Fibroblast of villous mesenchyme (primary cell): ENCODE measurements around the gene ABLIM1. TPM values are rescaled to one million over a fixed set of nuclear protein-coding genes. Genes with fewer than 3 reads are reported as not detected.

Experiments
- DNase-seq: peaks from one replicate; pipeline ENCODE4 v3.0.0-alpha.2; 2010; ENCODE audit warnings: low read depth
- H3K4me3 ChIP-seq: 2 replicates; pipeline ENCODE4 v1.5.1; 2011; ENCODE audit warnings: low read depth, mild to moderate bottlenecking, low read length
- CTCF ChIP-seq: IDR thresholded peaks from 2 replicates; pipeline ENCODE4 v1.5.1; 2012; ENCODE audit warnings: low read depth, mild to moderate bottlenecking, low read length; ENCODE audit not compliant: insufficient read depth
- total RNA-seq: library from RNA; depleted of rRNA; stranded (reverse); fragments of >200 nt; gene quantifications from 2 replicates; pipeline ENCODE4 v1.2.3, GENCODE V29; 2012

ABLIM1 gene
- total RNA-seq, 1 donor: 18.6 TPM

DNA sequence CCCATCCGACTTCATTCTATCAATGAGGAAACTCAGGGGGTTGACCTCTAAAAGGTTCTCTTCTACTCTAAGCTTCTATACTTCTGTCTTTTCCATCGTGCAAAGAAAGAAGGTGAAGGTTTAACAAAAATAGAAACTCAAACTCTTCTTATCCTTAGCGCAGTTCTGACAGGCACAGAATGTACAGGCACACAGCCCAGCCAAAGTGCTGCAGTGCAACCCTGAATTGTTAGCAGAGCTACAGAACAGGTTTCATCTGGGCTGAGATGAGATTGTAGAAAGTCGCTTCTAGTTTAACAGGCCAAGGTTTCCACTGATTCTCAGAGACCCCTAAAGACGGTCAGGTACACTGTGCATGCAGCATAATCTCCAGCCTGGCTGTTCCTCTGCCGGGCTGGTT is 174.5 kb downstream of the ABLIM1 start:
- TF ChIP-seq CTCF: no peak
- no peak for DNase-seq
- H3K4me3 ChIP-seq: no peak overlapping the region

DNA sequence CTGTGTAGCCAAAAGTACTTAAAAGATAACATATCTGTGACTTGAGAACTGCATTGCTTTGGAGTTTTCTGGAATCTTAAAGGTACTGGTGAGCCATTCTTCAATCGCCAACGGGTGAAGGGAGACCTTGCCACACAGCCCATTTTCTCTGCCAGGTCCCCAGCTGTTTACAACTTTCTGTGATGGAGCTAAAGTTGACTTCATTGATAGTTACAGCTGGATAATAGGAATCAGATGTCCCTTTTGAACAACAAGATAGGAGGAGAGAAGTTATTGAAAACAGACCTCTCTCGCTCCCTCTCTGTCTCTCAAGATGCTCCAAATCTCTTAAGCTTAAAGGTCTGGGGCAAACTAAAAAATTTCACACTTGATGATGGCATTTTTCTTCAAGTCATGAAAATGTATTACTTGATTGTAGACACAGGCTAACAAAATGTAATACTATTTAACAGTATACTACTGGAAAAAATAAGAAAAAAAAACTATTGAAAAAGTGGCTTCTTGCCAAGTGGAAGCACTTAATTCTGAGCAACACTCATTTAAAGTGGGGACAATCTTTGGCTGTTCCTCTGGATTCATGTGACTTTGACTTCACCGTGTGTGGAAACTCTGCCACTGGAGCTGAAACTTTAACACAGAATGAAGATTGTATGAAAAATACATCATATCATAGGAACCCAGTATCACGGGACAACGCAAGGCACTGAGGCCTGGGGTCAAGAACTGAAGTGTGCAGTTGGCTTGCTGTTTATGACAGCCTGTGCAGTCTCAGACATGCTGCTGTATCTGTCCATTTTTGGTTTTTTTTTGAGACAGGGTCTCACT is 175.4 kb downstream of the ABLIM1 start:
- no peak for TF ChIP-seq CTCF
- H3K4me3 ChIP-seq: no peak overlapping the region
- DNase-seq: no peak

GRCh38 chr10:114481055-114481454 is 177.0 kb downstream of the ABLIM1 start:
- no peak for DNase-seq
- H3K4me3 ChIP-seq: no peak overlapping the region
- TF ChIP-seq CTCF: no peak

DNA sequence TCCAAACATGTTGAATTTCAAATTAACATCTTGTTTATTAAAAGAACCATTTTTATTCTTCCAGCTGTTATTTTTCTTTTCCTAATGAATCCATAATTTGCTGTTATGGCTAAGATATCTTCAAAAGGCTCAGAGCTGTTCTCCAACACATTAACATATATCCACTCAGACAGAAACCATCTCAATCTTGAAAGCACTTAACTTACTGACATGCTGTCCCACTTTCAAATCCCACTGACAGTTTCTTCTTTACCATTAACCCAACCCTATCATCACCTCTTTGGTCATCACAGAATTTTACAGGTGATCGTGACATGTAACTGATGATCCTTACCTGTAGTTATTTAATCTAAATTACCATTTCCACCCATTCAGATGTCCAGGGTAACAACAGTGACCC is 178.2 kb downstream of the ABLIM1 start:
- no peak for DNase-seq
- TF ChIP-seq CTCF: no peak
- H3K4me3 ChIP-seq: no peak overlapping the region

DNA sequence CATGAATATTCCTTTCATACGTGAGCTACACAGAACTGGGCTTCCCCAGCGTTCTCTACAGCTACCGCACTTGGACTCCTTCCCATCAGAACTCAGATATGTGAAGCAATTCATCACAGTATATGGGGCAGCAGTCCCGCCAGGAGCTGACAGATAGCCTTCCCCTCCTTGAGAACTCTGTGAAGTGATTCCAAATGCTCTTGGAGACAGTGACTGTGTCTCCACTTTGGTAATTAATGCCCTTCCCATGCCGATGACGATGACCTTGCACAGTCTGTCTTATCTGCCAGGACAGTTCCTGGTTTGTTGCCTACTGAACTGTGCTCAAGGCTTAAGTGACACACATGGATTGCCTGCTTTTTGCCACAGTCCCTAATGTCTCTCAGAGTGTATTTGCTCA is 178.8 kb downstream of the ABLIM1 start:
- DNase-seq: no peak
- H3K4me3 ChIP-seq: no peak overlapping the region
- TF ChIP-seq CTCF: no peak

GRCh38 chr10:114478281-114478680 is 179.8 kb downstream of the ABLIM1 start:
- no peak for TF ChIP-seq CTCF
- DNase-seq: no peak
- no peak overlapping the region for H3K4me3 ChIP-seq

DNA sequence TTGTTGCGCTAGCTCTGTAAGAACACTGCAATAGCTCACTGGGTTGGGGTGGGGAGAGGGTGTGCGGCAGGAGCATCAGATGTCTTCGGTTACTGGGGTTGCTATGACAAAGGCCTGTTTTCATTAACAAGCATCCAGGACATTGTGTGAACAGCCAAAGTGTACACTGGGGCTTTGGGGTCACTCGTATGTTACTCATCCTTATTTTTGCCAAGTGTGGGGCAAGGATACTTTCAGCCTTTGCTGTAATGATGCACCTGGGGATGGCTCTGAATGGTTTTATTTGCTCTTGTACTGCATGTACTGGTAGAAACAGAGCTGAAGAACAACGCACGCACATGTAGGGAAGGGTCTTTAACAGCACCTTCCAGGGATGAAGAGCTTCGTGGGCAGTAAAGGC is 180.8 kb downstream of the ABLIM1 start:
- no peak overlapping the region for H3K4me3 ChIP-seq
- DNase-seq: peak; percentile 65
- no peak for TF ChIP-seq CTCF
